HepG2 (cell line): Measurements from ENCODE around the gene CHI3L1. TPM values are rescaled to one million over a fixed set of nuclear protein-coding genes. Genes with fewer than 3 reads are reported as not detected.

Source experiments
- ATAC-seq: fragments of 200-7000 bp; cut with Tn5 transposase; 3 replicates; pipeline ENCODE4 v1.9.1; 2020; ENCODE audit warnings: mild to moderate bottlenecking, moderate library complexity
- BruUV-seq: library from RNA; stranded (reverse); fragments of 400-500 nt; replicated peaks from 2 replicates; lab custom pipeline; 2021; lab: Mats Ljungman, UMichigan
- CTCF ChIA-PET: fragments of 300-600 bp; formaldehyde crosslinking; extraction: SDS; loops from one replicate; lab custom pipeline; 2021; ENCODE audit warnings: low total read pairs, inconsistent platforms, low intra/inter-chr PET ratio; lab: Yijun Ruan, JAX
- POLR2A ChIA-PET: fragments of 350-600 bp; sonication (Branson Sonifier 250); formaldehyde crosslinking; loops from one replicate; lab custom pipeline; 2020; ENCODE audit warnings: antibody characterized with exemption, inconsistent platforms; lab: Yijun Ruan, JAX
- DNase-seq: peaks from one replicate; pipeline ENCODE4 v3.0.0-alpha.2; 2015; ENCODE audit warnings: low spot score
- FAIRE-seq: peaks from 3 replicates; lab custom pipeline; 2011; peaks lifted over from hg19 to GRCh38; lab: Jason Lieb, UNC
- H2AFZ ChIP-seq: one replicate; pipeline ENCODE4 v1.6.1; 2011; ENCODE audit warnings: low read length, inconsistent platforms
- H3K27ac ChIP-seq: fragments of 300-600 bp; 3 replicates; pipeline ENCODE4 v1.8.0; 2011; ENCODE audit warnings: mixed run types, mild to moderate bottlenecking, mixed read lengths, low read length, inconsistent platforms; ENCODE audit not compliant: insufficient read depth; ENCODE audit errors: extremely low read length
- H3K27me3 ChIP-seq, 2 experiments: fragments of 200-600 bp in 1 of 2; 2 replicates in 1 of 2; 3 replicates in 1 of 2; pipeline versions ENCODE4 v1.6.0 to v1.8.0; 2011; ENCODE audit warnings: low read length in 2 of 2, mild to moderate bottlenecking in 2 of 2, moderate library complexity in 2 of 2, inconsistent platforms in 1 of 2; ENCODE audit not compliant: insufficient read depth in 2 of 2, control insufficient read depth in 1 of 2
- H3K36me3 ChIP-seq, 2 experiments: fragments of 200-600 bp in 1 of 2; replicated peaks in 1 of 2; 2 replicates in 1 of 2; 3 replicates in 1 of 2; pipeline versions ENCODE4 v1.5.1 to v1.8.0; 2011; ENCODE audit warnings: low read length in 2 of 2, inconsistent platforms in 1 of 2; ENCODE audit not compliant: insufficient read depth in 2 of 2, control insufficient read depth in 1 of 2
- H3K4me1 ChIP-seq: 2 replicates; pipeline ENCODE4 v1.5.1; 2012; ENCODE audit warnings: low read length, inconsistent platforms; ENCODE audit not compliant: insufficient read depth
- H3K4me2 ChIP-seq: 2 replicates; pipeline ENCODE4 v1.6.0; 2011; ENCODE audit warnings: low read depth, low read length, inconsistent platforms
- H3K4me3 ChIP-seq, 3 experiments: fragments of 200-600 bp in 1 of 3; sonication (generic), shearing (Covaris generic) in 1 of 3; replicated peaks in 1 of 3; 2 replicates each; pipeline ENCODE4 v1.5.1; 2011 to 2016; ENCODE audit warnings: low read length in 3 of 3, inconsistent platforms in 2 of 3, low read depth in 2 of 3, mild to moderate bottlenecking in 2 of 3, control low read depth in 1 of 3, mixed read lengths in 1 of 3; ENCODE audit not compliant: insufficient read depth in 1 of 3
- H3K79me2 ChIP-seq: one replicate; pipeline ENCODE4 v1.6.1; 2011; ENCODE audit warnings: low read length, inconsistent platforms; ENCODE audit not compliant: insufficient read depth
- H3K9ac ChIP-seq: 2 replicates; pipeline ENCODE4 v1.6.0; 2011; ENCODE audit warnings: mild to moderate bottlenecking, low read depth, low read length, inconsistent platforms; ENCODE audit not compliant: insufficient read depth
- H3K9me3 ChIP-seq: 2 replicates; pipeline ENCODE4 v1.5.1; 2012; ENCODE audit warnings: mild to moderate bottlenecking, low read length
- H4K20me1 ChIP-seq: 2 replicates; pipeline ENCODE4 v1.6.0; 2011; ENCODE audit warnings: inconsistent platforms, mild to moderate bottlenecking, low read length, moderate library complexity; ENCODE audit not compliant: insufficient read depth
- TBP ChIP-seq: sonication (generic); formaldehyde crosslinking; IDR thresholded peaks from 2 replicates; pipeline ENCODE4 v1.5.0; 2020; ENCODE audit warnings: missing genetic modification reagents
- ZBTB38 ChIP-seq: sonication (generic); formaldehyde crosslinking; IDR thresholded peaks from 2 replicates; pipeline ENCODE4 v1.5.1; 2020; ENCODE audit warnings: mild to moderate bottlenecking, missing genetic modification reagents
- ZNF629 ChIP-seq: sonication (generic); formaldehyde crosslinking; conservative IDR thresholded peaks from 2 replicates; pipeline ENCODE4 v1.5.0; 2020; ENCODE audit warnings: missing genetic modification reagents
- WGBS: methylation state at CpG from one replicate; pipeline ENCODE4 v1.1.6; 2017; ENCODE audit warnings: low lambda C conversion rate; 5-methylcytosine and 5-hydroxymethylcytosine counted together
- in situ Hi-C: cut with HindIII; loops from 2 replicates; pipeline ENCODE4 v1.10.0; 2017; ENCODE audit warnings: low pct_unique_long_range_greater_than_20kb; ENCODE audit not compliant: extremely low pct_ligation_motif_present
- intact Hi-C: fragments of 100-400 bp; cut with micrococcal nuclease; formaldehyde crosslinking; loops from one replicate; pipeline ENCODE4 v1.10.0; 2022; ENCODE audit not compliant: unreplicated experiment
- polyA plus RNA-seq, 8 experiments: library from polyadenylated mRNA; depleted of rRNA in 3 of 8; stranded (reverse) in 7 of 8; unstranded in 1 of 8; fragments of >200 nt; fragmentation: Illumina TruSeq in 4 of 8; extraction: Trizol in 4 of 8; gene quantifications; 2 replicates each; pipeline versions ENCODE4 v1.2.1 to v1.2.3, GENCODE V29; 2011 to 2016; ENCODE audit warnings: low read depth in 4 of 8, missing spikeins in 1 of 8, mixed read lengths in 1 of 8; ENCODE audit not compliant: insufficient read depth in 1 of 8
- total RNA-seq, 5 experiments: library from RNA; depleted of rRNA; stranded (reverse); fragments of >200 nt; fragmentation: Illumina TruSeq; extraction: Trizol; gene quantifications; 2 replicates each; pipeline ENCODE4 v1.2.3, GENCODE V29; 2016; ENCODE audit warnings: low read depth in 1 of 5
- TF ChIP-seq, protein P1 (sequence below): sonication (generic); formaldehyde crosslinking; IDR thresholded peaks from one replicate; pipeline ENCODE4 v1.5.1; 2020; ENCODE audit warnings: mild to moderate bottlenecking, missing genetic modification reagents; ENCODE audit errors: not compliant biosample characterization
- TF ChIP-seq, protein P2 (sequence below): sonication (generic); formaldehyde crosslinking; IDR thresholded peaks from 2 replicates; pipeline ENCODE4 v1.8.0; 2022; ENCODE audit warnings: mild to moderate bottlenecking, missing genetic modification reagents, moderate library complexity

CHI3L1 gene
- total and polyA plus RNA-seq, 2 of the 13 experiments (the other 11 are each of a cell fraction or from before 2014, with no cell fraction given): 0.09 to 0.13 TPM

- TF ChIP-seq, protein P1, sequence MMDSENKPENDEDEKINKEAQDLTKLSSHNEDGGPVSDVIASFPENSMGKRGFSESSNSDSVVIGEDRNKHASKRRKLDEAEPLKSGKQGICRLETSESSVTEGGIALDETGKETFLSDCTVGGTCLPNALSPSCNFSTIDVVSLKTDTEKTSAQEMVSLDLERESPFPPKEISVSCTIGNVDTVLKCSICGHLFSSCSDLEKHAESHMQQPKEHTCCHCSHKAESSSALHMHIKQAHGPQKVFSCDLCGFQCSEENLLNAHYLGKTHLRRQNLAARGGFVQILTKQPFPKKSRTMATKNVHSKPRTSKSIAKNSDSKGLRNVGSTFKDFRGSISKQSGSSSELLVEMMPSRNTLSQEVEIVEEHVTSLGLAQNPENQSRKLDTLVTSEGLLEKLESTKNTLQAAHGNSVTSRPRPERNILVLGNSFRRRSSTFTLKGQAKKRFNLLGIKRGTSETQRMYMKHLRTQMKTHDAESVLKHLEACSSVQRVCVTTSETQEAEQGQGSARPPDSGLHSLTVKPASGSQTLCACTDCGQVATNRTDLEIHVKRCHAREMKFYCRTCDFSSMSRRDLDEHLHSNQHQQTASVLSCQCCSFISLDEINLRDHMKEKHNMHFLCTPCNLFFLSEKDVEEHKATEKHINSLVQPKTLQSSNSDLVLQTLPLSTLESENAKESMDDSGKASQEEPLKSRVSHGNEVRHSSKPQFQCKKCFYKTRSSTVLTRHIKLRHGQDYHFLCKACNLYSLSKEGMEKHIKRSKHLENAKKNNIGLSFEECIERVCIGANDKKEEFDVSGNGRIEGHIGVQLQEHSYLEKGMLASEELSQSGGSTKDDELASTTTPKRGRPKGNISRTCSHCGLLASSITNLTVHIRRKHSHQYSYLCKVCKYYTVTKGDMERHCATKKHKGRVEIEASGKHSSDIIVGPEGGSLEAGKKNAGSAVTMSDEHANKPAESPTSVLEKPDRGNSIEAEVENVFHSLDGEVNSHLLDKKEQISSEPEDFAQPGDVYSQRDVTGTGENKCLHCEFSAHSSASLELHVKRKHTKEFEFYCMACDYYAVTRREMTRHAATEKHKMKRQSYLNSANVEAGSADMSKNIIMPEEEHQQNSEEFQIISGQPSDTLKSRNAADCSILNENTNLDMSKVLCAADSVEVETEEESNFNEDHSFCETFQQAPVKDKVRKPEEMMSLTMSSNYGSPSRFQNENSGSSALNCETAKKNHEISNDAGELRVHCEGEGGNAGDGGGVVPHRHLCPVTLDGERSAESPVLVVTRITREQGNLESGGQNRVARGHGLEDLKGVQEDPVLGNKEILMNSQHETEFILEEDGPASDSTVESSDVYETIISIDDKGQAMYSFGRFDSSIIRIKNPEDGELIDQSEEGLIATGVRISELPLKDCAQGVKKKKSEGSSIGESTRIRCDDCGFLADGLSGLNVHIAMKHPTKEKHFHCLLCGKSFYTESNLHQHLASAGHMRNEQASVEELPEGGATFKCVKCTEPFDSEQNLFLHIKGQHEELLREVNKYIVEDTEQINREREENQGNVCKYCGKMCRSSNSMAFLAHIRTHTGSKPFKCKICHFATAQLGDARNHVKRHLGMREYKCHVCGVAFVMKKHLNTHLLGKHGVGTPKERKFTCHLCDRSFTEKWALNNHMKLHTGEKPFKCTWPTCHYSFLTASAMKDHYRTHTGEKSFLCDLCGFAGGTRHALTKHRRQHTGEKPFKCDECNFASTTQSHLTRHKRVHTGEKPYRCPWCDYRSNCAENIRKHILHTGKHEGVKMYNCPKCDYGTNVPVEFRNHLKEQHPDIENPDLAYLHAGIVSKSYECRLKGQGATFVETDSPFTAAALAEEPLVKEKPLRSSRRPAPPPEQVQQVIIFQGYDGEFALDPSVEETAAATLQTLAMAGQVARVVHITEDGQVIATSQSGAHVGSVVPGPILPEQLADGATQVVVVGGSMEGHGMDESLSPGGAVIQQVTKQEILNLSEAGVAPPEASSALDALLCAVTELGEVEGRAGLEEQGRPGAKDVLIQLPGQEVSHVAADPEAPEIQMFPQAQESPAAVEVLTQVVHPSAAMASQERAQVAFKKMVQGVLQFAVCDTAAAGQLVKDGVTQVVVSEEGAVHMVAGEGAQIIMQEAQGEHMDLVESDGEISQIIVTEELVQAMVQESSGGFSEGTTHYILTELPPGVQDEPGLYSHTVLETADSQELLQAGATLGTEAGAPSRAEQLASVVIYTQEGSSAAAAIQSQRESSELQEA (CRISPR knock-in tag): no peak
- TF ChIP-seq, protein P2, sequence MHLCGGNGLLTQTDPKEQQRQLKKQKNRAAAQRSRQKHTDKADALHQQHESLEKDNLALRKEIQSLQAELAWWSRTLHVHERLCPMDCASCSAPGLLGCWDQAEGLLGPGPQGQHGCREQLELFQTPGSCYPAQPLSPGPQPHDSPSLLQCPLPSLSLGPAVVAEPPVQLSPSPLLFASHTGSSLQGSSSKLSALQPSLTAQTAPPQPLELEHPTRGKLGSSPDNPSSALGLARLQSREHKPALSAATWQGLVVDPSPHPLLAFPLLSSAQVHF (CRISPR knock-in tag): no peak
These were observed 2.0 kb downstream of the CHI3L1 start (continued) for GRCh38 chr1:203184467-203184866.

- H3K9me3 ChIP-seq: no peaks in the 10 kb centered on the region
- H2AFZ ChIP-seq: no peak overlapping the region
- H3K4me3 ChIP-seq: no peak overlapping the region
- peaks cover 0 to 18% of the 10 kb centered on the region in 2 experiments; a peak in 3 of 5 replicates for H3K27me3 ChIP-seq
- no peaks in the 10 kb centered on the region for H3K36me3 ChIP-seq
- in situ Hi-C loops: no loop called here
- H4K20me1 ChIP-seq: no peaks in the 10 kb centered on the region
- H3K27ac ChIP-seq: no peak overlapping the region
- 50% methylated on average over 1 of the region's 2 CpGs for WGBS
- ChIA-PET POLR2A (no interaction called here), CTCF (no interaction called here)
- no peak for DNase-seq
- H3K79me2 ChIP-seq: no peaks in the 10 kb centered on the region
- H3K9ac ChIP-seq: no peak overlapping the region
- BruUV-seq: no TSS peak
- TF ChIP-seq TBP (CRISPR knock-in tag) (no peak), ZBTB38 (CRISPR knock-in tag) (no peak), ZNF629 (CRISPR knock-in tag) (peak; percentile 54; the same call in 1 of the 2 replicates)
- no peak overlapping the region for H3K4me2 ChIP-seq
- no peak for FAIRE-seq
- H3K4me1 ChIP-seq: peaks cover 1% of the 10 kb centered on the region
- intact Hi-C loops: no loop called here
- no peak for ATAC-seq
These were observed 2.7 kb downstream of the CHI3L1 start for GRCh38 chr1:203183828-203184227.
